Measurements from ENCODE around the gene RIMKLA.

The RIMKLA gene

DNA sequence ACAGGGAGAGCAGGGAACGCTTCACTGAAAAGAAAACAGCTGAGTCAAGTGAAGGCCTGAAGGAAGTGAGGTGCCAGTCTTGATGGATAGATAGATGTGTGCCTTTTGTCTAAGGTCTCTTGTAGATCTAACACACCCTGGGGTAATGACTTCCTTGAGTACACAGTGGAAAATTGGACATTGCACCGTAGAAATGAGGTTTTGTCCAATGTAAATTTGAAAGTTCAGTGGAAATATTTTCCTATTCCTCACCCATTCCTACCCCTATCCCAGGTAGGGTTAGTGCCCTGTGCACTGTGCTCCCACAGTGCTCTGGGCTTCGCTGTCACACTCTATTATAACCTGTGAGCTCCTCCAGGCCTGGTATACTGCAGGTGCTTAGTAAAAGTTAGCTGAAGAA is 50.9 kb downstream of the RIMKLA start:
- DNase-seq: no peak

- DNase-seq: no peak
Observed at GRCh38 chr1:42432714-42433113, 52.1 kb downstream of the RIMKLA start.

DNA sequence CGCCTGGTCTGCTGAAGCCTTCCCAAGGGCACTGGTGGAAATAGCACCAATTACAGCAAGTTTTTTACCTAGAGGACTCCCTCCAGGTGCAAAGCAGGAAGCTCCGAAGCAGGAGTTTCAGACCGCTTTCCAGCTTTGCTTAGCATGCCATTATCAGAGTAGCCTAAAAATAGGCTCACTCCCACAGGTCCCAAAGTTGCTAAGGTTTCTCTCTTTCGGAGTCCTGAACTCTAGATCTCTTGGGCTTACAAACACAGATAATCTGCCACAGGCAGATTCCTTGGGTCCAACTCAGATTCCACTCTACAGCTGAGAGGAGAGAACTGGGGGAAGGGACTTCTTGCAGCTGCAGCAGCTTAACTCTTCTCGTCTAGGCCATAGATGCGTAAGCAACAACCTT is 52.8 kb downstream of the RIMKLA start:
- no peak for DNase-seq

GRCh38 chr1:42434340-42434739 is 53.7 kb downstream of the RIMKLA start:
- no peak for DNase-seq

GRCh38 chr1:42439940-42440339 is 59.3 kb downstream of the RIMKLA start:
- no peak for DNase-seq

- DNase-seq: no peak
Observed at GRCh38 chr1:42442662-42443061, 62.1 kb downstream of the RIMKLA start.

GRCh38 chr1:42449256-42449655 is 68.7 kb downstream of the RIMKLA start:
- no peak for DNase-seq

- DNase-seq: no peak
Observed at GRCh38 chr1:42450061-42450460, 69.5 kb downstream of the RIMKLA start.

DNA sequence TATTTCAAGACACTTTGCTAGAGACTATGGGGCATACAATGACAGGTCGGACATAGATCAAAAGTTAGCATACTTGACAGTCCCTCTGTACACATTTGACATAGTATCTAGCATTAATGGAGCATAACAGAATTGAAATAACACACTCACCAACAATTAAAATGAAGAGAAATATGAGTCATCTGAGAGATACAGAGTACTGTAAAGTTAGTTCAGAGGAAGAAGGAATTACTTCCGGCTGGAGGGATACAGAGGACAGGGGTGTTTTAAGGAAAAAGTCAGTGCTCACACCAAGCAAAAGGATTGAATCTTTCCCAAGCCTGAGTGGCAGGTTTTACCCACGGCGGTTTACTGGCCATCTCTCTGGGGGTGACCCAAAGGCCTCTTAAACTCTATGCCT is 72.8 kb downstream of the RIMKLA start:
- no peak for DNase-seq

DNA sequence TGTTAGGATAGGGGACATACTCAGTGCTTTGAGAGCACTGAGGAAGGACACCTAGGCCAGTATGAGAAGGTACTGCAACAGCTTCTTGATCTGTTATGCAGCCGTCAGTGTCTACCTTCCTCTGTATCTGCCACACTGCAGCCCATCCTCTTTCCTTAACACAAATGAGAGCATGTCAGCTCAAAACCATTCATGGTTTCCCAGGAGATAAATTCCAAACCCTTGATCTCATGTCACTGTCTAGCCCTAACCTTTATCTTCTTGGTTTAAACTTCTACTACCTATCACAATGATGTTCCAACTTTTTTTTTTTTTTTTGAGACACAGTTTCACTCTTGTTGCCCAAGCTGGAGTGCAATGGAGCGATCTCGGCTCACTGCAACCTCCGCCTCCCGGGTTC is 73.8 kb downstream of the RIMKLA start:
- DNase-seq: no peak

DNA sequence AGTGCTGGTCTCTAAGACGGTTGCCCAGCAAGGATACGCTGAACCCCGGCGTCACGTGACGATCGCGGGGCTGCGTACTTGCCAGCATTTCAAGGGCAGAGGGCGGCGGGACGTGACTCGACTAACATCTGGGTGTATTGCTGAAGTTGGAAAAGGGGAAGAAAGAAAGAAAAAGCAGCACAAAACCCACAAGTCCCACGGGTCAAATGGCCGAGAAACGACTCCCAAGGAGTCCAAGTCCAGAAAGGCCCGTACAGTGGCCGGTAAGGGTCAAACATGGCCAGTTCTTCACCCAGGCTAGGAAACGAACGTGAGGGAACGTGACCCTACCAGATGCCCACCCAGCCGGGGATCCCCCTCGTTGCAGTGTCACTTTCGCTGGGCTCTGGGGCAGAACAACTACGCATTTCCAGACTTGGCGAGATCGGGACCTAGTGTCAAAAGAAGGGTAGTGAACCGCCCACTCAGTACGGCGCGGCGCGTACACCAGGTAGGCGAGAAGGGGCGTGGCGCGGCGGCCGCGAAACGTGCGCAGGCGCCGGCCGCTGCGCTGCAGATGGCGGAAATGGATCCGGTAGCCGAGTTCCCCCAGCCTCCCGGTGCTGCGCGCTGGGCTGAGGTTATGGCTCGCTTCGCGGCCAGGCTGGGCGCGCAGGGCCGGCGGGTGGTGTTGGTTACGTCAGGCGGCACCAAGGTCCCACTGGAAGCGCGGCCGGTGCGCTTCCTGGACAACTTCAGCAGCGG is 75.6 kb downstream of the RIMKLA start, which contains the start of the genes PPCS and ZMYND12:
PPCS (plus strand) TSS at position 534 of the 744 bp plus-strand sequence; CDS start at position 557, 23 bp downstream.
ZMYND12 (minus strand) TSS at position 13 of the 744 bp plus-strand sequence. CDS start 25 bp downstream, outside the sequence.
- DNase-seq: peak; percentile 90

DNA sequence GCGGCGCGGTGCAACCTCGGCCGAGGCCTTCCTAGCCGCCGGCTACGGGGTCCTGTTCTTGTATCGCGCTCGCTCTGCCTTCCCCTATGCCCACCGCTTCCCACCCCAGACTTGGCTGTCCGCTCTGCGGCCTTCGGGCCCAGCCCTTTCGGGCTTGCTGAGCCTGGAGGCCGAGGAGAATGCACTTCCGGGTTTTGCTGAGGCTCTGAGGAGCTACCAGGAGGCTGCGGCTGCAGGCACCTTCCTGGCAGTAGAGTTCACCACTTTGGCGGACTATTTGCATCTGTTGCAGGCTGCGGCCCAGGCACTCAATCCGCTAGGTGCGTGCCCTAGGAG is 76.1 kb downstream of the RIMKLA start:
- no peak for DNase-seq

DNA sequence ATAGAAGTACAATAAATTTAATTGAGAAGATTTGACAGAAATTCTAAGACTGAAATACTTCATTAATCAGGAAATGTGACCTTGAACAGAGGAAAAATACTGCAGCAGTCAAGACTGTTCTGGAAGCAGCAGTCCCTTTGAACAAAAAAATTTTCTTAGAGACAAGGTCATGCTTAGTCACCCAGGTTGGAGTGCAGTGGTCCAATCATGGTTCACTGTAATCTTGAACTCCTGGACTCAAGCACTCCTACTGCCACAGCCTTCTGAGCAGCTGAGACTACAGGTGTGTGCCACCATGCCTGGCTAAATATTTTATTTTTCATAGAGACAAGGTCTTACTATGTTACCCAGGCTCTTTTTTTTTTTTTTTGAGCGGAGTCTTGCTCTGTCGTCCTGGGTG is 80.6 kb downstream of the RIMKLA start:
- DNase-seq: no peak

GRCh38 chr1:42462828-42463763 is 82.5 kb downstream of the RIMKLA start, which contains the start of gene CCDC30:
Gene CCDC30 (plus strand): TSS chr1:42463286. CDS start chr1:42480552, 17,266 bp downstream.
- peak; percentile 93 for DNase-seq

DNA sequence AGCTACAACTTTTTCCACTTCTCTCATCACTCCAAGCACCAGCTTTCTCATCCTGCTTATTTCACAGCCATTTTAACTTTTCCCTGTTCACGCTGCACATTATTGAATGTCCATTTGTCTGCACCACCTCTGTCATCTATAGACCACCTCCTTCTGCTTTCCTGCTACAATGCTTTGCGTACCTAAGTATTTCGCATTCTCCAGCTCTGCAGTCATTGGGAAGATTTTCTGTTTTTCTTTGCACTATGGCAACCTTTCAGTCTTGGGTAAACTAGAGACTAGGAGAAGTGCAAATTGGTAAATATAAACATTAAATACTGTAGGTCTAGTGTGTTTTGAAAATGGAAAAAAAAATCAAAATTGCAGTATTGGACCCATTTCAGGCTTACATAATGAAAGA is 83.3 kb downstream of the RIMKLA start:
- DNase-seq: no peak

DNA sequence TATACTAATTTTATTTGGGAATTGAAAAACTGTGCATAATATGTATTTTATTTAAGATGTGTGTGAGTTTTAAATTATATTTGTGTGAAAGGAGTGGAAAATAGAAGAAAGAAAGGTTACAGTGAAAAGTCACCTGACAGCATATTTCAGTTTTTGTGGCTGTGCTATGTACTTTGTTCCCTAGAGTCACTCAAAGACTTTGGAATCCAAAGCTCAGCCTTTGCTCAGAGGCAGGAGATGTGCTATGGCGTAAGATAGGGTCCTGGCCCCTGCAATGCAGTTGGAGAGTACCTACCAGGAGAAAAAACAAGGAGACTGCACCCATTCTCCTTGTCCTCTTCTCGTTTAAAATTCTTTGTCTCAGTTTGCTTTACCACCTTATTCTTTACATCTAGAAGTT is 85.4 kb downstream of the RIMKLA start:
- DNase-seq: no peak

DNA sequence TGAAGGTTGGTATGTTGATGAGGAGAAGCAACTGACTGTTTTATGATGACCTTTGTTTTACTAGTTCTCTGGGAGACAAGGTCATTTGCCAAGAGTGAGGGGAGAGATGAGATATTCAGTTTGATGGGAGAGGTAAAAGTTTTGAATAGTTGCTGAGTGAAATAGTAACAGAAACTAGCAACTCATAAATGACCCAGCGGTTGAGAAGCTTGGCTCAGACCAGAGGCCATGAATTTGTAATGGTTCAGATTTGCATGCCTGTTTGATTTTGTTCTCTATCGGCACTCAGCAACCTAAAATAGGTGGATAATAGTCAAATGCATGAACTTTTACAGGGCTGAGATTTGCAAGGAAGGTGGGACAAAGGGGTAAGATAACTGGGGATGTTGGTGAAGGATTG is 89.1 kb downstream of the RIMKLA start:
- no peak for DNase-seq
